Stimulated activated CD4-positive, alpha-beta T cell treated with anti-CD3 and anti-CD28 coated beads, Interleukin-12 subunit alpha, Interleukin-12 subunit beta, amount 100 ng/mL, for 4 hours (primary cell): ENCODE measurements around the gene IRF4.

Experiments
- DNase-seq: peaks from one replicate; pipeline ENCODE4 v3.0.0-alpha.2; 2020

IRF4 gene

DNA sequence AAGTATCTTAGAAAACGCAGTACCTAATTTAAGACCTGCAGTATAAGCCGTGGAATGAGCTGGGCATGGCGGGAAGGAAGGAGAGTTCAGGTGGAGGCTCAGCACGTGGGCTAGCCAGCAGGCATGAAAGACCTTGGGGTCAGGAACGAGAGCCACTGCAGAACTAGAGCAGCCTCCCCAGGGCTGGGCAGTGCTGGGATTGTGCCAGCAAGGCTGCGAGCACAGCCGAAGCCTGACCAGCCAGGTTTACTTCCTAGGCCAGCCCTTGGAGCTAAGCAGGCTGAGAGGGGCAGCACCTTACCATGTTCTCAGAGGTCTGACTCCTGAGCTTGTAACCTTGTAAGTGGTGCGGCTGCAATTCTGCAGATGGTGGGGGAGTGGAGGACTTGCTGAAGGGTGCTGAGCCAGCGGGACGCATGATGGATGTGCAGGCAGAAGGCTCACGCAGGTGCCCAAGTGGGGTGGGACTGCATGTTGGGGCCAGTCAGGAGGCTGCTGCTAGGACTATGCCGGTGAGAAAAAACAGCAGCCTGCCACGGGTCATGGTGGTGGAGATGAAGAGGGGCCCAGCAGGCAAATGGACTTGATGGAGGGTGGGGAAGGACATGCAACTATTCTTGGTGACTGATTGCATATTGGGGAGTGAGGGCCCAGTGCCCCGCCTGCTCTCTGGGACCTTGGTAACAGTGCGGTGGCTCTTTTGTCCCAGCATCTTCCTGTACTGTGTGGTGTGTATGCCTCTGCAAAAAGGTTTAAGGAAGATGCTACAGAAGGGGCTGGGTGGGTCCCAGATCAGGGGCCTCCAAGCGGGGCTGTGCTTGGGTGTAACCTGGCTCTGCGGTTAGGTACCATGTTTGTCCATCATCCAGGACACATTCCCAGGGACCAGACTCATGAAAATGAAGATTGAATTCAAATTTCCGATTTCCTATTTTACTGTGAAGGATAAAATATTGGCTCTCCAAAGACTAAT lies 37.6 kb upstream of the IRF4 start:
- no peak for DNase-seq

DNA sequence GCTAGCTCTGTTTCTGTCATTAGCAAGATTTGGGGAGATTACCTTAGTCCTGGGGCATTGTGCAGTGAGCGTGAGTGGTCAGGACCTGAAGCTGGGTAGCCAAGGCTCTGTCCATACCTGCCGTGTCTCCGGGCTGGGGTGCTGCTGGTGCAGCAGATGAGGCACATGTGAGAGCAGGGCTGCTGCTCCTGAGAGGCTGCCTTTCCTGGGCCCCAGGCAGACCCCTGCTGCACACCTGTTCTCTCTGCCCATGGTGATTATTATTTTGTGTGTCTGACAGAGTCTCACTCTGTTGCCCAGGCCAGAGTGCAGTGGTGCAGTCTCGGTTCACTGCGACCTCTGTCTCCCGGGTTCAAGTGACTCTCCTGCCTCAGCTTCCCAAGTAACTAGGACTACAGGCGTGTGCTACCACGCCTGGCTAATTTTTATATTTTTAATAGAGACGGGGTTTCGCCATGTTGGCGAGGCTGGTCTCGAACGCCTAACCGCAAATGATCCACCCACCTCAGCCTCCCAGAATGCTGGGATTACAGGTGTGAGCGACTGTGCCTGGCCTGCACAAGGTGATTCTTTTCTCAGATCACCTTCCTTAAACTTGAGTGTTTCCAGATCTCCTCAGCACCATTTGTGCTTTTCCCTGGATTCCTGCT lies 36.8 kb upstream of the IRF4 start:
- no peak for DNase-seq

DNA sequence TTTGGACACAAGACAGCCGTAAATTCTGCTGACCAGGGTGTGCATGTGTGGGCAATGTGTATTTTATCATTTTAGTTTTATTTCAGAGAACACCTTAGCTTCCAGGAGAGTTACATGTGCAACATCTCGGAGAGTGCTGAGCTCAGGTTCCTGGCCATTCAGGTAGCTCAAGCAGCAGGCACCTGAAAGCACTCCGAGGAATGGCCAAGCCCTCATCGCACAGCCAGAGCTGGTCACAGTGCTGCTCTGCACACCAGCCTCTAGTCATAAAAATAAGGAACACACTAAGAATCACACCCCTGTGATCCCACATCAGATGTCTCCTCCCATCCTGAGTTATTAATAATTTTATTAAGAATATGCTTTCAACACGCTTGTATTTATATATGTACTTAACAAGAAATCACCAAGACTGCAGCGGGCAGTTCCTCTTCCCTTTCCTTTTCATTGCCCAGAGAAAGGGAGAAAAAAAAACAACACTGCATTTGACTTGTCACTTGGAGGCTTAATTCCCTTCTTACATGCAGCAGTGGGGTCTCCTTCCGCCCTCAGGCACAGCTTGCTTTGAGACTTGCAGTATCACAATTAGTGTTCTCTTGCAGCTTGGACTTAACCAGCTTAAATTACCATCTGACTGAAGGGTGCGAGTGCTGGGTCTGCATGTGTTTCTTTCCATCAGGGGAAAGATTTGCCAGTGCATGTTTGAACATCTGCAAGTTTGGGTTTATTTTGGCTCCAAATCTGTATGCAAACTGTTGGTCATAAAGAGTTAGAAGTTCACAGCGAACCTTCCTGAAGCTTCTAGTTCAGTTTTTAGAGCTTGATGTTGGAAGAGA lies 36.0 kb upstream of the IRF4 start:
- DNase-seq, result no peak

DNA sequence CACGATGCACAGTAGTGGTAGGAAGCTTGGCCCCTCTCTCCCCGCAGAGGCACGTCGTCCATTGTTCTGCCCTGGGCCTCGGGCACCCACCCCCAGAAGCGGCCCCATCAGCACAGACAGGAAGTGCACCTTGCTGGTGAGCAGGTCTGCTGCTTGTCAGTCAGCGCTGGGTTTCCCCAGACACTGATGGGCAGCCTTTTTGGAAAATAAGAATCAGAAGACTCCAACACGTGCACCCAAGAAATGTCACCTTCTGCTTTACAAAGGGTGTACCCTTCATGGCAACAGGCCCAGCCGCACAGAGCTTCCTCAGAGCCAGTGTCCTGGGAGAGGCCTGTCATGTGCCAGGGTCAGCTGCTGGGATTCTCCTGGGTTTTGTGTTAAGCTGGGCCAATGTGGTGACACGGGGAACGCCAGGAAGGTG lies 34.7 kb upstream of the IRF4 start:
- DNase-seq, result no peak

DNA sequence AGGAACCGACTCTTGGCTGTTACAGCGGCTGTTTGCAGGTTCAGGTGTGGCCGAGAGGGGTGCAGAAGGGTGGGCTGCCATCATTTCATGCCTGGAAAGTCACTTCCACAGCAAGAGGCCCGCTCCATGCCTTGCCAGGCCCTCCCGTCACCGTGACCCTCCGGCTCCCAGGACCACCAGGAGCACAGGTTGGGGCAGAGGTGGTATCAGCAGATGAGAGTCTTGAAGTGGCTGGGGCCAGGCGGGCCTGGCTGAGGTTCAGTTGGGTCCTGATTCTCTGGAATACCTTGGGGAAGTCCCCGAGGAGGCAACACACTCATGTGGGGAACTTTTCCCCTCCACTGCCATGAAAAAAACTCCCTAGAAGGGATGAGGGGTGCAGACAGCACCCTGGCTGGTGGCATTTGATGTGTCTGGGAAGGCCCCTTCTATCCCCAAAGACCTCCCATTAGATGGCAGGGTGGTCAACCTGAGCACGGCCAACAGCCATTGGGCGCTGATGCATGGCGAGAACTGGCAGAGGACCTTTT lies 34.2 kb upstream of the IRF4 start:
- no peak for DNase-seq

DNA sequence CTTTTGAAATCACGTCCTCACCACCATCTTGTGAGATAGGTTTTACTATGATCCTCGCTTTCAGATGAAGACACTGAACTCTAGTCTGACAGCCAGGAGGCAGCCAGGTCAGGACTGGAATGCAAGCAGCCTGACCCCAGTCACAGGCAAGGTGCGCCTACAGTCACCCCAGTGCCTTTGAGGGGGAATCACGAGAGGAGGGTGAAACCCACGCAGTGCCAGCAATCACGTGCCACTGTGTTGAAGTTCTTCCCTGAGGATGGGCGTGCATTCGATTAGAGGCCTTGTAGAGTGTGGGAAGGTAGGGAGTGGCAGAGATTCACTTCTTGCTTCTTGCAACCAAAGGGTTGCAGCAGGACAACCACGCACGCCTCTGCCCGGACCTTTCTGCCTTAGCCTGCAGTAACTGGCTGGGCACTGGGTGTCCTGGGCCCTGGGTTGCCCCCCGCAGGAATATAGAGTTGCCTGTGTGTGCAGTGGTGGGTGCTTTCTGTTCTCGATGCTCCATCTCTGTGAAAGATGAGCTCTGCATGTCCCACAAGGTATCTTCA lies 33.7 kb upstream of the IRF4 start:
- no peak for DNase-seq

DNA sequence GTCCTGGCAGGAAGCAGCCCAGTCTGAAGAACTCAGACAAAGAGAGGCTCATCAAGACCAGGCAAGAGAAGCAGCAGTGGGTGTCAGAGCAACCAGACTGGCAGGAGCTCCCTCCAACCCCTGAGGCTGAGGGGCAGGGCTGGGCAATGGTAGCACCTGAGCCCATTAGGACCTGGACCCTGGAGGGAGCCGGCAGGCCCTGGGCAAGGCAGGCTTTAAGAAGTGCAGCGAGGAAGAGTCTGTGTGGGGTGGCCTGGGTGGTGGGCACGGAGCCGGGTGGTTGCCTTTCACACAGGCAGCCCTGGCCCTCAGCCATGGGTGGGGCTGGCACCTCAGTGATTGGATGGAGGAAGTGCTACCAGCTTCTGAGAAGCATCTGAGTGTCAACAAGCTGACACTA lies 33.1 kb upstream of the IRF4 start:
- DNase-seq, result no peak

DNA sequence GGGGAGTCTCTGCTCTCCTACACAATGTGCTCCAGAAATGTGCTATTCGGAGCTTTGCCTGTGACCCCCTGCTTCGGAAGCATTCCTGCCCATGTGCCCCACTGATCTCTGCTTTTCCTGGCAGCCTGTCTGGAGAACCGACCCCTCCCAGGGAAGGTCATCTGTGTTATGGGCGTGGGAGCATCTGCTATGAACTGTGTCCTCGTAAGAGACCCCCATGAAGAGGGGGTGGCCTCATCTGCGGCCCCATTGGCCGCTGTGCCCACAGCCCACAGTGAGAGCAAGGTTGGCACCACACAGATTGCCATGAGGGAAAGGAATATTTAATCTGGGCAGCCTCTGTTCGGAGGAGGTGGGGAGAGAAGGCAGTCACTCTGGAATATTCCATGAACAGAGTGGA lies 32.7 kb upstream of the IRF4 start:
- DNase-seq, result no peak

DNA sequence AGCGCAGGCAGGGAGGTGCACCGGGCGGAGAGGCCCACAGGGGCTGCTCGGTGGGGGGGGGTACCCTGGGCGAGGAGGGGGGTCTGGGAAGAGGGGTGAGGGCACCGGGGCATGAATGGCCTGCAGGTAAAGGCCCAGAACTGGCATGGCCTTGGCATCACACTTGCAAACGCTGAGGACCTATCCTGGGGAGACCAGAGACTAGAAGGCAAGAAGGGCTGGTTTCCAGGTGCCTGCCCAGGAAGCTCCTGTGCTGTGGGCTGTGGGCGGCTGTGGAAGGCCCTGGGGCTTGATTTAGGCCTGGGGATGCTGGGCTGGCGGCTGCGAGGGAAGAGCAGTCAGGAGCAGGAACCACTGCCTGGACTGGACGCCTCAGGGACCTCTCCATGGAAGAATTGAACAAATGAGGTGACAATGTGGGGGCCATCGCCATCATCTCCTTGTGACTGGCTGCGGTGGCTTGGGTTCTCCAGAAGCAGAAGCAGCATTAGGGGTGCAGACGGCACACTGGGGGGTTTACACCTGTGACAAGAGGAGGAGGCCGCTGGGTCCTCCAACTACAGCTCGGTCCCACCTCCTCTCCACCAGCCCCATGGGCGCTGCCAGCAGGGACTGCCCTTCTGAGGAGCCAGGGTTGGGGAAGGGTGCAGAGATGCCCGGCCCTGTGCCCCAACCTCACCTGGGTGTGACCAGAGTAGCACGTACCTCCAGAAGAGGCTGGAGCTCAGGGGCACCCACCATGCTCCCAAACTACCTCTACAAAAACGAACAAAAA lies 32.1 kb upstream of the IRF4 start:
- no peak for DNase-seq

DNA sequence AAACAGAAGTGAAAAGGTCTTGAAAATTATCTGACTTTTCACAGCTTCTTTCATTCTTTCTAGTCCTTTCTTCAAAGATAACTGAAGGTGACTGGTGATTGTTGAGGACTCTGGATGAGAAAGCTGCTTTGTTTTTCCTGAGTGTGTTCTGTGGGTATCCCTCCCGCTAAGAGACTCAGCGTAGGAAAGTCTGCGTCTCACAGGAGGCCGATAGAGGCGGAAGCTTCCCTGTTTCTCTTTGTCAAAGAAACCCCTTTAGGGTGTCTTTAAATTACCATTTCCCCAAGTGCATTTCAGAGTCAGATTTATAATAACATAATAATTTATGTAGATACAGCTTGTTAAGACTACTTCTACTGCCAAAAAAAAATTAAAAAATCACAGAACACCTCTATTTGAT lies 31.2 kb upstream of the IRF4 start:
- no peak for DNase-seq

DNA sequence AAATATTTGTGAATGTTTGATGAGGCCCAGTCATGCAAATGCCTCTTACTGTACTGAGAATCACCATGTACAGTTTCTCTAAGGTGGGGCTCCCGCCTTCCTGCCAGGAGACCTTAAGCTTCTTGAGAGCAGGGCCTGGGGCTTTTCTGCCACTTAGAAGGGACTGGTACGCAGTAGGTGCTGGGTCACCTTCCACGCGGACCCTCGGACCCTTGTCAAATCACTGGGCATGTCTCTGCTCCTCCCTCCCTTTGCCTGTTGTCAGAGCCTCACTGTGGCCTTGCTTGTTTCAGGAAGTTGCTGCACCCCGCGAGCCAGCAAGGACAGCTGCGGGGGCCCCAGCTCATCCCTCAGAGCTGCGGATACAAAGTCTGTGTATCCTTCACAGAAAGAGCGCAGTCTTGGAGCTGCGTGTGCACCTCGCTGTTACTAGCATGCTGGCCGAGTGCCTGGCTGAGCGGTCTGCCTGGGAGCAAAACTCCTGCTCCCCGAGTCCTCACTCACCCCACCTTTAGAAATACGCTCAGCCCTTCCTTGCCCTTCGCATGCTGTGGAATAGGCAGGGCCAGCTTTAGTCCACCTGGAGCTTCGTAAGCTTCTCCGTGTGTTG lies 30.7 kb upstream of the IRF4 start:
- no peak for DNase-seq

DNA sequence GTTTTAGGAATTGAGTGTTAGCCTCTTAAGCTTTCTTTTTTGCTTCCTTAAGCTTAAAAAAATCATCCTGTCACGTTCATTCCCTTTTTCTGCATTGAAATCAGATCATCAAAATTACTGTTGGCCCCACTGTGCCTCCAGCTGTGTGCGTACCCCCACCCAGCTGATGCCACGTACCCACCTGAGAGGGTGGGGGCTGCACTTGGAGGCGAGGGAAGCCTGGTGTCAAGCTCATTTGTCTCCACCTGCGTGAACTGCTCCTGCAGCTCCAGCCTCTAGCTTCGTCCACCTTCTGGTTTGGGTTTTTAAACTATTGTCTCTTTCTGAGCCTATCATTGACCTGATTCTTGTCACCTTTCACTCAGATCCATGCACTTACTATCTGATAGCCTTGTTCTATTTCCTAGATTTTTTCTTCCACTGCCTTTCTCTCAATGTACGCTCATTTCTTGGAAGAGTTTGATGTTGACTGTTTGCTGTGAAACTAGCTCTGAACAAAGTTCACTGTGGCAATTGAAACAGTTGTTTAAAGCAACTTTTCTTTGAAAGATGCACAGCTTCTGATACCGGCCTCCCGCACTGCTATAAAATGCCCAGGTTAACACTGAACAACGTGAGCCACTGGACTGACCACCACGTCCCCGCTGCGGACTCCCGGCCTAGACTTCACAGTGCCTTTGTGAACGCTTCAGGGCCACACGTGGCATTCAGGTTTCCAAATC lies 30.0 kb upstream of the IRF4 start:
- no peak for DNase-seq

DNA sequence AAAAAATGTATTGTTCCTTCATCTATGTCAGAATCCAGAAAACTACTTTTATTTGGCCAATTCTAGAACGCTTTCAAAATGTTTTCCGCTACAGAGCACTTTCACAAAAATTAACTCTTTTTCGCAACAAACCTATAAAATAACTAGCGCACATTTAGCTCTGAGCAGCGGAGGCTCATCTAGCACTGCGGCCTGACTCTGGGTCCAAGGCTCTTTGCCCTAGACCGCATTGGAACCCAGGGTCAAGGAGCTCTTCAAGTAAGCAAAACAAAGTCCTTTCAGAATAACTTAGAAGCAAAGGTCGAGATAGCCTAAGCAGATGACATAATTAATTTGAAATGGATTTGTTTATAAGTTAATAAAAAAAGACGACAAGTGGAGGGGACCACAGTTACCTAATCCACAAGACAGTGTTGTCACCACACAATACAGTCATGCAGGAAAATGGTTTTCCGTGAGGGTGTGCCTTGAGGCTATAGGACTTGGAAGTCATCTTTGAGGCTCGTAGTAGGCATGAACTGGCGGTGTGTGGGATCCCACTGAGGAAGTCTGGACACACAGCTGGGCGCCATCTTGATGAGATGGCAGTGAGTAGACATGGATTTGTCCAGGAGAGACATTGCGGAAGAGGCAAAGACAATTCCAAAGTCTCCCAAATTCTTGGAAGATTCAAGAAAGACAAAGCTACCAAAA lies 29.2 kb upstream of the IRF4 start:
- no peak for DNase-seq

DNA sequence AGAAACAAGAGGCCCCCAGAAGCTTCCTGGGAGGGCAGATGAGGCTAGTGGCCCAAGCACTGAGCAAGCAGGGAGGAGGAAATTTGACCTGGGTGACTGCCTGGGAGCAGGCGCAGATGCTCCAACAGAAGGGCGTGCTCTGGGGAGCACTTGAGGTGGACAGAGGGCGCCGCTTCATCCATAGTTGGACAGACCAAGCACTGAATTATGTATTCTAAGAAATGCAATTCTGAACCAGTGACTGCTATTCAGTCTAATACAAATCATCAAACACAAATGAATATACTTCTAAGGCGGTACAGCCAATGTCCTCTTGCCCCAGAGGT lies 28.7 kb upstream of the IRF4 start:
- DNase-seq, result no peak

DNA sequence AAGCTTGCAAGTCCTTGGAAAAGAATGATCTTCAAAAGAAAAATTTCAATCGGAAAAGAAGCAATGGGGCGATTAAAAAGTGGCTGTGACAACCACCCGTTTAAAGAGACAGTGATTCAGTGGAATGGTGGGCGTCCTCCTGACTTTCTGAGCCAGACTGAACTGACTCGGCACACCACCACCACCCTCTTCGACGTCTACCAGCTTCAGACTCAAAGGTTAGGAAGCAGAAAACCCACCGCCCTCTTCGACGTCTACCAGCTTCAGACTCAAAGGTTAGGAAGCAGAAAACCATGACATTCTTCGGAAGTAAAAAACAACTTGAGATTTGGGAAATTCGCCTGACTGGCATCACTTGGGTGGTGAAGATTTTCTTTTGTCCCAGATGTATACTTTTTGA lies 28.3 kb upstream of the IRF4 start:
- DNase-seq, result no peak

DNA sequence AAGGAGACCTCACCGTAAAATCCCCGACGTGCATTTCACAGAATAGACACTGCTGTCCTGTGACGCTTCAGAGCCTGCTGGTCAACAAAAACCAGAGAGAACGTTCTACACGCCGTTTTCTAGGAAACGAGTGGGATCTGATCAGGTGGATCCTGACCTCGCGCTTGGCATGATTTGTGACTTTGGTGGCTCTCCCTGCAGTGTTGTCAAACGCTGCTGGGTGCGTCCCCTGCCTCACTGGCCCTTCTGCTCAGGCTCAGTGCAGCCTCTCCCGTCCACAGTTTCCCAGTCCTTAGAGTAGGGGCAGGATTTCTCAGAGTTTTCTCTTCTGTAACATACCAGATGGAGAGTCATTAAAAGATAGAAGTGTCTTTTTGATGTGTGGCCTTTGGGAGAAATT lies 27.6 kb upstream of the IRF4 start:
- no peak for DNase-seq

DNA sequence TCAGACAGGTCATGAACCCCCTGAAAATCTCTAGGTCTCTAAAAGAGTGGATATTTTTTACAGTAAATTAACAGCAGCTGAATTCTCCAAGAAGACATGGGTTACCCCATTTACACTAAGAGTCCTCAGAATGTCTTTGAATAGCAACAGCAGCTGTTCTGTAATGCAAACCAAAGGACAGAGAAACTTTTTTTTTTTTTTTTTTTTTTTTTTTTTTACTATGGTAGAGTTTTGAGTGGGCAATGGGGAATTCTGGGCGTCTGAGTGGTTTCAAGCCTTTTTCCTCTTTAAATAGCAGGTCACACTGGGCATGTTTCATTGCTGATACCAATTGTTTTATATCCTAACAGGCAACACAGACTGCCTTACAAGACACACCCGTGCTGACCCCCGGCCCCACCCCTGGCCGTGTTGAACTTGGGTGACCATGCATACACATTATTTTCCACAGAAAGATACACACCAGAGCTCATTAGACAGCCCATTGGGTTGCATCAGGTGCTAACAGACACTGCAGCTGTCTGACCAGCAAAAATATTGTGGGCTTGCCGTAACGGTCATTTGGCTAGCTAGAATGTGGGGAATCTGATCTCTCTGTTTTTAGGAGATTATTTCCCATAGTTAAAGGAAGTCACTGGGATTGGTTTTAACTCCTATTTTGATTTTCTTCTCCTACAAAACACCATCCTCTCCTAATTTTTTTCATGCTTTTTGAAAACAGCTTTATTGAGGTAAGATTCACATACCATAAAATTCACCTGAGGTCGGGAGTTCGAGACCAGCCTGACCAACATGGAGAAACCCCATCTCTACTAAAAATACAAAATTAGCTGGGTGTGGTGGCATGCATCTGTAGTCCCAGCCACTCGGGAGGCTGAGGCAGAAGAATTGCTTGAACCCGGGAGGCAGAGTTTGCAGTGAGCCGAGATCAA lies 26.7 kb upstream of the IRF4 start:
- no peak for DNase-seq

DNA sequence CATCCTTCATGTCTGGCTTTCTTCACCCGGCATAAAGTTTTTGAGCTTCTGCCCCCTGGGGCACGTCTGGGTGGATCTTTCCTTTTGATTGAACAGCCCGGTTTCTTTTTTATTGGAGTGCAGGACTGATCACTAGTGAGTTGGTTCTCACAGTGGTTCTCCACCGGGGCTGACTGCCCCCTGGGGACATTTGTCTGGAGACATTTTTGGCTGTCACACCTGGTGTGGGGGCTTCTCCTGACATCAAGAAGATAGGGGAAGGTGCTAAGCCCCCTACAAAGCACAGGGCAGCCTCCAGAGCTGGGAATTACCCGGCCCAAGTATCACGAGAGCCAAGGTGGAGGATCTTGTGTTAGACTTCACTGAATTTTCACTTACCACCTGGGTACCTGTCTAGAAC lies 25.7 kb upstream of the IRF4 start:
- no peak for DNase-seq
